ENCODE measurements around the gene LRRC8A. TPM values are rescaled to one million over a fixed set of nuclear protein-coding genes. Genes with fewer than 3 reads are reported as not detected.

Gene LRRC8A
- polyA plus RNA-seq, 1 of the 3 experiments (the other 2 are of a cell fraction) = 30.4 TPM

GRCh38 chr9:128899566-128900322 is 17.8 kb downstream of the LRRC8A start:
- Histone ChIP-seq H3K79me2 (ENCODE audit: insufficient read depth) (peaks cover 84% of the 10 kb centered on the region; the same call in 1 of the 2 replicates), H3K36me3 (replicated peaks in 1 of 2; ENCODE audit: control insufficient read depth in 1 of 2, insufficient read depth in 2 of 2, low read length in 1 of 2) (peaks cover 4 to 25% of the 10 kb centered on the region in 2 experiments), H3F3A (replicated peaks; ENCODE audit: insufficient read depth) (peaks cover 8% of the 10 kb centered on the region), H4K20me1 (ENCODE audit: insufficient read depth) (no peaks in the 10 kb centered on the region), H3K27ac (ENCODE audit: low read depth in 2 of 2, low read length in 1 of 2) (no peak overlapping the region), H3K4me3 (ENCODE audit: low read depth in 2 of 2, low read length in 1 of 2) (no peak overlapping the region), H3K9me2 (no peaks in the 10 kb centered on the region), H3K27me3 (ENCODE audit: insufficient read depth) (no peaks in the 10 kb centered on the region), H3K4me1 (ENCODE audit: control insufficient read depth in 1 of 2, insufficient read depth in 2 of 2, low read depth in 1 of 2, low read length in 1 of 2) (peaks cover 5 to 7% of the 10 kb centered on the region in 2 experiments; a peak in 2 of 4 replicates), H3K9me3 (no peaks in the 10 kb centered on the region), H3K9ac (no peak overlapping the region), H2AFZ (ENCODE audit: low read depth) (no peak overlapping the region), H3K4me2 (no peak overlapping the region)
- ChIA-PET CTCF (interaction anchor here (1.0 to 1.5 kb wide), 3 partner anchors 21 to 28 kb away, joined by 3 to 5 read pairs (median 3); no protein-coding TSS in a partner anchor), POLR2A (no interaction called here)
- DNase-seq = no peak
- no peak for TF ChIP-seq ELF1 (IDR thresholded peaks at IDR 0.05)
- TF ChIP-seq GABPA (IDR thresholded peaks at IDR 0.05; ENCODE audit: low read depth) = no peak
- TF ChIP-seq TEAD4 (IDR thresholded peaks at IDR 0.05; ENCODE audit: borderline replicate concordance, insufficient read depth) = no peak
- no peak for TF ChIP-seq RAD21 (IDR thresholded peaks at IDR 0.05; ENCODE audit: low read length)
- no peak for TF ChIP-seq YY1 (IDR thresholded peaks at IDR 0.05; ENCODE audit: low read depth)
- TF ChIP-seq USF2 (IDR thresholded peaks at IDR 0.05; ENCODE audit: borderline replicate concordance, low read depth, low read length) = no peak
- no peak for TF ChIP-seq CHD2 (IDR thresholded peaks at IDR 0.05; ENCODE audit: low read length, partially characterized antibody)
- no peak for TF ChIP-seq NFIC (IDR thresholded peaks at IDR 0.05; ENCODE audit: borderline replicate concordance)
- WGBS (ENCODE audit: low lambda C conversion rate) = 87% methylated on average over 7 of the region's 8 CpGs

DNA sequence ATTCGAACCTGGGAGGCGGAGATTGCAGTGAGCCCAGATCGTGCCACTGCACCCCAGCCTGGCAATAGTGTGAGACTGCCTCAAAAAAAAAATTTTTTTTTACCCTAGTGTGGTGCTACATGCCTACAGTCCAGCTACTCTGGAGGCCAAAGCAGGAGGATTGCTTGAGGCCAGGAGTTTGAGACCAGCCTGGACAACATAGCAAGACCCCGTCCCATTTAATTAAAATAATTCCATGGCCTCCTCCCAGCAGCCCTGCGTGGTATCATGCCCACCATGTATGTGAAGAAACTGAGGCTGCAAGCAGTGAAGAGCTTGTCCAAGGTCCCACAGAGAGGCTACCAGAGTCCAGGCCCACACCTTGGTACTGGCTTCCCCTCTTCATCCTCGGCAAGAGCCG is 19.4 kb downstream of the LRRC8A start:
- no peak overlapping the region for H3K4me3 ChIP-seq (ENCODE audit: low read depth in 2 of 2, low read length in 1 of 2)
- no peak overlapping the region for H3K9ac ChIP-seq
- H3K36me3 ChIP-seq (replicated peaks in 1 of 2; ENCODE audit: control insufficient read depth in 1 of 2, insufficient read depth in 2 of 2, low read length in 1 of 2) = peaks cover 4 to 17% of the 10 kb centered on the region in 2 experiments
- H3K27ac ChIP-seq (ENCODE audit: low read depth in 2 of 2, low read length in 1 of 2) = no peak overlapping the region
- WGBS (ENCODE audit: low lambda C conversion rate) = 96% methylated on average over 5 of the region's 7 CpGs
- H4K20me1 ChIP-seq (ENCODE audit: insufficient read depth) = no peaks in the 10 kb centered on the region
- H2AFZ ChIP-seq (ENCODE audit: low read depth) = no peak overlapping the region
- H3K4me2 ChIP-seq = no peak overlapping the region
- no peaks in the 10 kb centered on the region for H3K9me2 ChIP-seq
- H3K79me2 ChIP-seq (ENCODE audit: insufficient read depth) = peaks cover 76% of the 10 kb centered on the region; the same call in 1 of the 2 replicates
- no peaks in the 10 kb centered on the region for H3K27me3 ChIP-seq (ENCODE audit: insufficient read depth)
- DNase-seq = no peak
- no peaks in the 10 kb centered on the region for H3K9me3 ChIP-seq
- peaks cover 12% of the 10 kb centered on the region for H3F3A ChIP-seq (replicated peaks; ENCODE audit: insufficient read depth)
- TF ChIP-seq MXI1 (IDR thresholded peaks at IDR 0.05; ENCODE audit: low read depth, low read length) (no peak), TAF1 (IDR thresholded peaks at IDR 0.05; ENCODE audit: borderline replicate concordance, low read depth, low read length) (no peak), SIN3A (IDR thresholded peaks at IDR 0.05; ENCODE audit: borderline replicate concordance, low read depth, low read length) (no peak), CHD2 (IDR thresholded peaks at IDR 0.05; ENCODE audit: low read length, partially characterized antibody) (no peak), POLR2AphosphoS5 (IDR thresholded peaks at IDR 0.05; ENCODE audit: low read depth, low read length) (no peak), FOSL2 (IDR thresholded peaks at IDR 0.05; ENCODE audit: borderline replicate concordance, low read depth) (no peak)
- TF ChIP-seq, protein P1, sequence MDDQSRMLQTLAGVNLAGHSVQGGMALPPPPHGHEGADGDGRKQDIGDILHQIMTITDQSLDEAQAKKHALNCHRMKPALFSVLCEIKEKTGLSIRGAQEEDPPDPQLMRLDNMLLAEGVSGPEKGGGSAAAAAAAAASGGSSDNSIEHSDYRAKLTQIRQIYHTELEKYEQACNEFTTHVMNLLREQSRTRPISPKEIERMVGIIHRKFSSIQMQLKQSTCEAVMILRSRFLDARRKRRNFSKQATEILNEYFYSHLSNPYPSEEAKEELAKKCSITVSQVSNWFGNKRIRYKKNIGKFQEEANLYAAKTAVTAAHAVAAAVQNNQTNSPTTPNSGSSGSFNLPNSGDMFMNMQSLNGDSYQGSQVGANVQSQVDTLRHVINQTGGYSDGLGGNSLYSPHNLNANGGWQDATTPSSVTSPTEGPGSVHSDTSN (IDR thresholded peaks at IDR 0.05) = no peak
- TF ChIP-seq, protein P2, sequence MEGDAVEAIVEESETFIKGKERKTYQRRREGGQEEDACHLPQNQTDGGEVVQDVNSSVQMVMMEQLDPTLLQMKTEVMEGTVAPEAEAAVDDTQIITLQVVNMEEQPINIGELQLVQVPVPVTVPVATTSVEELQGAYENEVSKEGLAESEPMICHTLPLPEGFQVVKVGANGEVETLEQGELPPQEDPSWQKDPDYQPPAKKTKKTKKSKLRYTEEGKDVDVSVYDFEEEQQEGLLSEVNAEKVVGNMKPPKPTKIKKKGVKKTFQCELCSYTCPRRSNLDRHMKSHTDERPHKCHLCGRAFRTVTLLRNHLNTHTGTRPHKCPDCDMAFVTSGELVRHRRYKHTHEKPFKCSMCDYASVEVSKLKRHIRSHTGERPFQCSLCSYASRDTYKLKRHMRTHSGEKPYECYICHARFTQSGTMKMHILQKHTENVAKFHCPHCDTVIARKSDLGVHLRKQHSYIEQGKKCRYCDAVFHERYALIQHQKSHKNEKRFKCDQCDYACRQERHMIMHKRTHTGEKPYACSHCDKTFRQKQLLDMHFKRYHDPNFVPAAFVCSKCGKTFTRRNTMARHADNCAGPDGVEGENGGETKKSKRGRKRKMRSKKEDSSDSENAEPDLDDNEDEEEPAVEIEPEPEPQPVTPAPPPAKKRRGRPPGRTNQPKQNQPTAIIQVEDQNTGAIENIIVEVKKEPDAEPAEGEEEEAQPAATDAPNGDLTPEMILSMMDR (IDR thresholded peaks at IDR 0.05) = no peak
- TF ChIP-seq, protein P3, sequence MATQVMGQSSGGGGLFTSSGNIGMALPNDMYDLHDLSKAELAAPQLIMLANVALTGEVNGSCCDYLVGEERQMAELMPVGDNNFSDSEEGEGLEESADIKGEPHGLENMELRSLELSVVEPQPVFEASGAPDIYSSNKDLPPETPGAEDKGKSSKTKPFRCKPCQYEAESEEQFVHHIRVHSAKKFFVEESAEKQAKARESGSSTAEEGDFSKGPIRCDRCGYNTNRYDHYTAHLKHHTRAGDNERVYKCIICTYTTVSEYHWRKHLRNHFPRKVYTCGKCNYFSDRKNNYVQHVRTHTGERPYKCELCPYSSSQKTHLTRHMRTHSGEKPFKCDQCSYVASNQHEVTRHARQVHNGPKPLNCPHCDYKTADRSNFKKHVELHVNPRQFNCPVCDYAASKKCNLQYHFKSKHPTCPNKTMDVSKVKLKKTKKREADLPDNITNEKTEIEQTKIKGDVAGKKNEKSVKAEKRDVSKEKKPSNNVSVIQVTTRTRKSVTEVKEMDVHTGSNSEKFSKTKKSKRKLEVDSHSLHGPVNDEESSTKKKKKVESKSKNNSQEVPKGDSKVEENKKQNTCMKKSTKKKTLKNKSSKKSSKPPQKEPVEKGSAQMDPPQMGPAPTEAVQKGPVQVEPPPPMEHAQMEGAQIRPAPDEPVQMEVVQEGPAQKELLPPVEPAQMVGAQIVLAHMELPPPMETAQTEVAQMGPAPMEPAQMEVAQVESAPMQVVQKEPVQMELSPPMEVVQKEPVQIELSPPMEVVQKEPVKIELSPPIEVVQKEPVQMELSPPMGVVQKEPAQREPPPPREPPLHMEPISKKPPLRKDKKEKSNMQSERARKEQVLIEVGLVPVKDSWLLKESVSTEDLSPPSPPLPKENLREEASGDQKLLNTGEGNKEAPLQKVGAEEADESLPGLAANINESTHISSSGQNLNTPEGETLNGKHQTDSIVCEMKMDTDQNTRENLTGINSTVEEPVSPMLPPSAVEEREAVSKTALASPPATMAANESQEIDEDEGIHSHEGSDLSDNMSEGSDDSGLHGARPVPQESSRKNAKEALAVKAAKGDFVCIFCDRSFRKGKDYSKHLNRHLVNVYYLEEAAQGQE (IDR thresholded peaks at IDR 0.05; ENCODE audit: low read depth, low read length) = no peak
- ChIA-PET POLR2A (no interaction called here), CTCF (interaction anchor here (0.9 to 2.4 kb wide), 3 partner anchors 26 to 37 kb away, joined by 3 to 10 read pairs (median 5); no protein-coding TSS in a partner anchor)
- H3K4me1 ChIP-seq (ENCODE audit: control insufficient read depth in 1 of 2, insufficient read depth in 2 of 2, low read depth in 1 of 2, low read length in 1 of 2) = peaks cover 5 to 7% of the 10 kb centered on the region in 2 experiments; a peak in 2 of 4 replicates
